ENCODE measurements around the gene CAMK2D. TPM values are rescaled to one million over a fixed set of nuclear protein-coding genes. Genes with fewer than 3 reads are reported as not detected.

CAMK2D gene
- total and polyA plus RNA-seq, 2 experiments from 2014 or later = 4.9 to 14.6 TPM

DNA sequence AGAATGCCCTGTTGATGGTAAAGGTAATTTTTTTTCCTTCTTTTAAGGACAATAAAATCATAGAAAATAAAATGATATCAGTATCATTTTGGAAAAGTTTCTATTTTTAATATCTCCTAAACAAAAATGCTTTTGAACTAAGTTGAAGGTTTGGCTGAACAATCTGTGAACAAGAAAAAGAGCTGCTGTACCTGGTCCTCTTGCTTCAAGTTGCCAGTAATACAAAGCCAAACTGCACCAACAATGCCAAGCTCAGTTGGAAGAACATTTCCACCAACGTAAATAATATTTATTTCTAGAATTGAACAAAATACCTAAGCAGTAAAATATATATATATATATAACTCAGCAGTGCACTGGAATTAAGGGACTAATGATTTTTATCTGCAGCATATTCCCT, 132.8 kb downstream of the CAMK2D start:
- Histone ChIP-seq H2AFZ (no peak overlapping the region), H3F3A (replicated peaks; ENCODE audit: low read depth) (no peaks in the 10 kb centered on the region), H3K79me2 (replicated peaks; ENCODE audit: insufficient read depth) (no peaks in the 10 kb centered on the region), H3K27me3 (ENCODE audit: insufficient read depth) (no peaks in the 10 kb centered on the region), H3K36me3 (ENCODE audit: insufficient read depth) (no peaks in the 10 kb centered on the region), H3K9me2 (ENCODE audit: insufficient read depth) (no peaks in the 10 kb centered on the region), H3K27ac (ENCODE audit: low read depth) (no peak overlapping the region), H3K4me3 (no peak overlapping the region), H3K4me2 (no peak overlapping the region), H4K20me1 (replicated peaks; ENCODE audit: insufficient read depth) (no peaks in the 10 kb centered on the region), H3K4me1 (ENCODE audit: insufficient read depth) (no peaks in the 10 kb centered on the region)
- Mint-ChIP-seq H3K4me3 (no peak overlapping the region), H3K36me3 (ENCODE audit: low read depth) (no peaks in the 10 kb centered on the region), H3K4me1 (no peaks in the 10 kb centered on the region), H3K27me3 (ENCODE audit: insufficient read depth, low read depth, poor library complexity) (no peaks in the 10 kb centered on the region), H3K9me3 (no peaks in the 10 kb centered on the region), H3K27ac (no peak overlapping the region)
- TF ChIP-seq CREB1 (CRISPR knock-in tag; IDR thresholded peaks at IDR 0.05; ENCODE audit: low read depth) = no peak
- TF ChIP-seq JUNB (IDR thresholded peaks at IDR 0.05; ENCODE audit: unreplicated experiment) = no peak
- TF ChIP-seq ZNF331 (CRISPR knock-in tag; IDR thresholded peaks at IDR 0.05; ENCODE audit: low read depth) = no peak
- TF ChIP-seq, protein P1, sequence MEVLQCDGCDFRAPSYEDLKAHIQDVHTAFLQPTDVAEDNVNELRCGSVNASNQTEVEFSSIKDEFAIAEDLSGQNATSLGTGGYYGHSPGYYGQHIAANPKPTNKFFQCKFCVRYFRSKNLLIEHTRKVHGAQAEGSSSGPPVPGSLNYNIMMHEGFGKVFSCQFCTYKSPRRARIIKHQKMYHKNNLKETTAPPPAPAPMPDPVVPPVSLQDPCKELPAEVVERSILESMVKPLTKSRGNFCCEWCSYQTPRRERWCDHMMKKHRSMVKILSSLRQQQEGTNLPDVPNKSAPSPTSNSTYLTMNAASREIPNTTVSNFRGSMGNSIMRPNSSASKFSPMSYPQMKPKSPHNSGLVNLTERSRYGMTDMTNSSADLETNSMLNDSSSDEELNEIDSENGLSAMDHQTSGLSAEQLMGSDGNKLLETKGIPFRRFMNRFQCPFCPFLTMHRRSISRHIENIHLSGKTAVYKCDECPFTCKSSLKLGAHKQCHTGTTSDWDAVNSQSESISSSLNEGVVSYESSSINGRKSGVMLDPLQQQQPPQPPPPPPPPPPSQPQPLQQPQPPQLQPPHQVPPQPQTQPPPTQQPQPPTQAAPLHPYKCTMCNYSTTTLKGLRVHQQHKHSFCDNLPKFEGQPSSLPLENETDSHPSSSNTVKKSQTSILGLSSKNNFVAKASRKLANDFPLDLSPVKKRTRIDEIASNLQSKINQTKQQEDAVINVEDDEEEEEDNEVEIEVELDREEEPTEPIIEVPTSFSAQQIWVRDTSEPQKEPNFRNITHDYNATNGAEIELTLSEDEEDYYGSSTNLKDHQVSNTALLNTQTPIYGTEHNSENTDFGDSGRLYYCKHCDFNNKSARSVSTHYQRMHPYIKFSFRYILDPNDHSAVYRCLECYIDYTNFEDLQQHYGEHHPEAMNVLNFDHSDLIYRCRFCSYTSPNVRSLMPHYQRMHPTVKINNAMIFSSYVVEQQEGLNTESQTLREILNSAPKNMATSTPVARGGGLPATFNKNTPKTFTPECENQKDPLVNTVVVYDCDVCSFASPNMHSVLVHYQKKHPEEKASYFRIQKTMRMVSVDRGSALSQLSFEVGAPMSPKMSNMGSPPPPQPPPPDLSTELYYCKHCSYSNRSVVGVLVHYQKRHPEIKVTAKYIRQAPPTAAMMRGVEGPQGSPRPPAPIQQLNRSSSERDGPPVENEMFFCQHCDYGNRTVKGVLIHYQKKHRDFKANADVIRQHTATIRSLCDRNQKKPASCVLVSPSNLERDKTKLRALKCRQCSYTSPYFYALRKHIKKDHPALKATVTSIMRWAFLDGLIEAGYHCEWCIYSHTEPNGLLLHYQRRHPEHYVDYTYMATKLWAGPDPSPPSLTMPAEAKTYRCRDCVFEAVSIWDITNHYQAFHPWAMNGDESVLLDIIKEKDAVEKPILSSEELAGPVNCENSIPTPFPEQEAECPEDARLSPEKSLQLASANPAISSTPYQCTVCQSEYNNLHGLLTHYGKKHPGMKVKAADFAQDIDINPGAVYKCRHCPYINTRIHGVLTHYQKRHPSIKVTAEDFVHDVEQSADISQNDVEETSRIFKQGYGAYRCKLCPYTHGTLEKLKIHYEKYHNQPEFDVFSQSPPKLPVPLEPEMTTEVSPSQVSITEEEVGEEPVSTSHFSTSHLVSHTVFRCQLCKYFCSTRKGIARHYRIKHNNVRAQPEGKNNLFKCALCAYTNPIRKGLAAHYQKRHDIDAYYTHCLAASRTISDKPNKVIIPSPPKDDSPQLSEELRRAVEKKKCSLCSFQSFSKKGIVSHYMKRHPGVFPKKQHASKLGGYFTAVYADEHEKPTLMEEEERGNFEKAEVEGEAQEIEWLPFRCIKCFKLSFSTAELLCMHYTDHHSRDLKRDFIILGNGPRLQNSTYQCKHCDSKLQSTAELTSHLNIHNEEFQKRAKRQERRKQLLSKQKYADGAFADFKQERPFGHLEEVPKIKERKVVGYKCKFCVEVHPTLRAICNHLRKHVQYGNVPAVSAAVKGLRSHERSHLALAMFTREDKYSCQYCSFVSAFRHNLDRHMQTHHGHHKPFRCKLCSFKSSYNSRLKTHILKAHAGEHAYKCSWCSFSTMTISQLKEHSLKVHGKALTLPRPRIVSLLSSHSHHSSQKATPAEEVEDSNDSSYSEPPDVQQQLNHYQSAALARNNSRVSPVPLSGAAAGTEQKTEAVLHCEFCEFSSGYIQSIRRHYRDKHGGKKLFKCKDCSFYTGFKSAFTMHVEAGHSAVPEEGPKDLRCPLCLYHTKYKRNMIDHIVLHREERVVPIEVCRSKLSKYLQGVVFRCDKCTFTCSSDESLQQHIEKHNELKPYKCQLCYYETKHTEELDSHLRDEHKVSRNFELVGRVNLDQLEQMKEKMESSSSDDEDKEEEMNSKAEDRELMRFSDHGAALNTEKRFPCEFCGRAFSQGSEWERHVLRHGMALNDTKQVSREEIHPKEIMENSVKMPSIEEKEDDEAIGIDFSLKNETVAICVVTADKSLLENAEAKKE (CRISPR knock-in tag; IDR thresholded peaks at IDR 0.05) = no peak
- no peak for TF ChIP-seq POLR2AphosphoS5 (IDR thresholded peaks at IDR 0.05; ENCODE audit: low read depth)
- TF ChIP-seq EZH2phosphoT487 (IDR thresholded peaks at IDR 0.05; ENCODE audit: unreplicated experiment) = no peak
- TF ChIP-seq STAT1 (IDR thresholded peaks at IDR 0.05; ENCODE audit: unreplicated experiment) = no peak
- TF ChIP-seq, protein P2, sequence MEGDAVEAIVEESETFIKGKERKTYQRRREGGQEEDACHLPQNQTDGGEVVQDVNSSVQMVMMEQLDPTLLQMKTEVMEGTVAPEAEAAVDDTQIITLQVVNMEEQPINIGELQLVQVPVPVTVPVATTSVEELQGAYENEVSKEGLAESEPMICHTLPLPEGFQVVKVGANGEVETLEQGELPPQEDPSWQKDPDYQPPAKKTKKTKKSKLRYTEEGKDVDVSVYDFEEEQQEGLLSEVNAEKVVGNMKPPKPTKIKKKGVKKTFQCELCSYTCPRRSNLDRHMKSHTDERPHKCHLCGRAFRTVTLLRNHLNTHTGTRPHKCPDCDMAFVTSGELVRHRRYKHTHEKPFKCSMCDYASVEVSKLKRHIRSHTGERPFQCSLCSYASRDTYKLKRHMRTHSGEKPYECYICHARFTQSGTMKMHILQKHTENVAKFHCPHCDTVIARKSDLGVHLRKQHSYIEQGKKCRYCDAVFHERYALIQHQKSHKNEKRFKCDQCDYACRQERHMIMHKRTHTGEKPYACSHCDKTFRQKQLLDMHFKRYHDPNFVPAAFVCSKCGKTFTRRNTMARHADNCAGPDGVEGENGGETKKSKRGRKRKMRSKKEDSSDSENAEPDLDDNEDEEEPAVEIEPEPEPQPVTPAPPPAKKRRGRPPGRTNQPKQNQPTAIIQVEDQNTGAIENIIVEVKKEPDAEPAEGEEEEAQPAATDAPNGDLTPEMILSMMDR (conservative IDR thresholded peaks at IDR 0.05; ENCODE audit: low read depth in 2 of 2) = no peak
- TF ChIP-seq EZH2 (IDR thresholded peaks at IDR 0.05; ENCODE audit: low read depth, unreplicated experiment) = no peak
- ATAC-seq = no peak
- DNase-seq (ENCODE audit: low spot score) = no peak
